Spleen (tissue), 7 donors: ENCODE data around the gene USP21.

Experiments
- CTCF ChIP-seq, 11 experiments: fragments of 200-600 bp in 7 of 11; fragments of 450-650 bp in 4 of 11; sonication (generic) in 4 of 11; IDR thresholded peaks in 8 of 11; conservative IDR thresholded peaks in 3 of 11; 1 replicate in 7 of 11; 2 replicates in 4 of 11; pipeline versions ENCODE4 v1.4.0 to v1.8.0; 2016 to 2021; ENCODE audit warnings: antibody characterized with exemption in 11 of 11, inconsistent platforms in 4 of 11, mild to moderate bottlenecking in 1 of 11
- POLR2A ChIP-seq, 3 donors: fragments of 450-650 bp; IDR thresholded peaks; one replicate each; pipeline ENCODE4 v1.5.1; 2017; ENCODE audit warnings: antibody characterized with exemption in 3 of 3, mild to moderate bottlenecking in 1 of 3
- donor health status: DM: no; HTN: no; CAD: no; lungs with moderate emphysema.
- donor health status: DM: no; HTN: no; CAD: no.
- donor health status: DM: no; HTN: no; CAD: no.

- TF ChIP-seq CTCF (IDR thresholded peaks at IDR 0.05 in 8 of 11, conservative IDR thresholded peaks at IDR 0.05 in 3 of 11) (no peak), POLR2A (IDR thresholded peaks at IDR 0.05) (no peak)
Measured at GRCh38 chr1:161182214-161182613, 22.9 kb downstream of the USP21 start.
